Endothelial cell of umbilical vein (primary cell): ENCODE data around the gene ASB13. TPM values are rescaled to one million over a fixed set of nuclear protein-coding genes. Genes with fewer than 3 reads are reported as not detected.

ENCODE experiments used
- BruUV-seq: library from RNA; stranded (reverse); fragments of 400-500 nt; replicated peaks from 2 replicates; lab custom pipeline; 2021; lab: Mats Ljungman, UMichigan
- CTCF ChIA-PET: fragments of 300-600, 350-600 bp; sonication (Branson Sonifier 250); formaldehyde crosslinking; loops from one replicate; lab custom pipeline; 2021; ENCODE audit warnings: antibody characterized with exemption, inconsistent platforms; lab: Charles Lee
- POLR2A ChIA-PET: fragments of 300-600, 350-600 bp; sonication (Branson Sonifier 250); formaldehyde crosslinking; loops from one replicate; lab custom pipeline; 2021; ENCODE audit warnings: antibody characterized with exemption, inconsistent platforms; lab: Charles Lee
- DNase-seq: peaks from one replicate; pipeline ENCODE4 v3.0.0-alpha.2; 2011; ENCODE audit warnings: low read depth, low spot score
- FAIRE-seq: peaks from 2 replicates; lab custom pipeline; 2011; peaks lifted over from hg19 to GRCh38; lab: Jason Lieb, UNC
- H2AFZ ChIP-seq: 2 replicates; pipeline ENCODE4 v1.6.0; 2012; ENCODE audit warnings: low read depth, low read length, control low read depth, inconsistent platforms
- H3K27ac ChIP-seq: 2 replicates; pipeline ENCODE4 v1.5.1; 2011; ENCODE audit warnings: low read depth, mild to moderate bottlenecking, control low read depth, low read length, moderate library complexity; ENCODE audit not compliant: insufficient read depth
- H3K27me3 ChIP-seq, 2 experiments: 2 replicates each; pipeline versions ENCODE4 v1.6.0 to v1.6.1; 2011; ENCODE audit warnings: low read length in 2 of 2, mixed read lengths in 1 of 2; ENCODE audit not compliant: control insufficient read depth in 2 of 2, insufficient read depth in 2 of 2
- H3K36me3 ChIP-seq, 2 experiments: 2 replicates in 1 of 2; 3 replicates in 1 of 2; pipeline ENCODE4 v1.5.1; 2011; ENCODE audit warnings: low read length in 2 of 2, mild to moderate bottlenecking in 1 of 2, moderate library complexity in 1 of 2; ENCODE audit not compliant: control insufficient read depth in 2 of 2, insufficient read depth in 2 of 2; ENCODE audit errors: extremely low read depth in 1 of 2
- H3K4me1 ChIP-seq: 3 replicates; pipeline ENCODE4 v1.5.1; 2011; ENCODE audit warnings: mild to moderate bottlenecking, low read length; ENCODE audit not compliant: control insufficient read depth, insufficient read depth; ENCODE audit errors: extremely low read depth
- H3K4me2 ChIP-seq: 2 replicates; pipeline ENCODE4 v1.6.1; 2011; ENCODE audit warnings: low read length, control low read depth, mixed read lengths; ENCODE audit not compliant: insufficient read depth
- H3K4me3 ChIP-seq, 3 experiments: fragments of 200-600 bp in 1 of 3; sonication (generic), shearing (Covaris generic) in 1 of 3; replicated peaks in 1 of 3; 2 replicates each; pipeline ENCODE4 v1.5.1; 2011 to 2016; ENCODE audit warnings: control low read depth in 3 of 3, low read length in 3 of 3, mild to moderate bottlenecking in 2 of 3, inconsistent platforms in 1 of 3, low read depth in 1 of 3, moderate library complexity in 1 of 3; ENCODE audit not compliant: insufficient read depth in 1 of 3
- H3K79me2 ChIP-seq: 2 replicates; pipeline ENCODE4 v1.6.0; 2012; ENCODE audit warnings: low read length, inconsistent platforms; ENCODE audit not compliant: control insufficient read depth, insufficient read depth
- H3K9ac ChIP-seq: replicated peaks from 2 replicates; pipeline ENCODE3; 2011; ENCODE audit warnings: low read length, control low read depth; ENCODE audit not compliant: insufficient read depth; ENCODE audit errors: extremely low read depth
- H3K9me1 ChIP-seq: replicated peaks from 3 replicates; pipeline ENCODE4 v1.6.0; 2011; ENCODE audit warnings: mild to moderate bottlenecking, low read length; ENCODE audit not compliant: control insufficient read depth, insufficient read depth; ENCODE audit errors: extremely low read depth
- H3K9me3 ChIP-seq: replicated peaks from 2 replicates; pipeline ENCODE4 v1.5.1; 2012; ENCODE audit warnings: low read length, inconsistent platforms; ENCODE audit not compliant: control insufficient read depth, insufficient read depth
- H4K20me1 ChIP-seq: replicated peaks from 2 replicates; pipeline ENCODE3; 2011; ENCODE audit warnings: mild to moderate bottlenecking, low read length; ENCODE audit not compliant: control insufficient read depth, insufficient read depth; ENCODE audit errors: extremely low read depth
- CTCF ChIP-seq, 2 donors: IDR thresholded peaks; 1 replicate in 1 of 2; 2 replicates in 1 of 2; pipeline ENCODE4 v1.5.1; 2011; ENCODE audit warnings: low read length in 2 of 2, mild to moderate bottlenecking in 2 of 2, moderate library complexity in 2 of 2, control low read depth in 1 of 2, inconsistent platforms in 1 of 2, low read depth in 1 of 2; ENCODE audit not compliant: insufficient read depth in 1 of 2; ENCODE audit errors: extremely low read depth in 1 of 2
- EZH2 ChIP-seq: IDR thresholded peaks from 2 replicates; pipeline ENCODE4 v1.6.1; 2012; ENCODE audit warnings: borderline replicate concordance, low read depth, mild to moderate bottlenecking, moderate library complexity, low read length, inconsistent platforms; ENCODE audit not compliant: severe bottlenecking
- FOS ChIP-seq: IDR thresholded peaks from 2 replicates; pipeline ENCODE4 v1.6.1; 2011; ENCODE audit warnings: mild to moderate bottlenecking, low read length, moderate library complexity, borderline replicate concordance; ENCODE audit not compliant: insufficient read depth
- GATA2 ChIP-seq: IDR thresholded peaks from 2 replicates; pipeline ENCODE4 v1.7.0; 2011; ENCODE audit warnings: low read depth, mild to moderate bottlenecking, moderate library complexity, mixed read lengths, low read length; ENCODE audit not compliant: insufficient read length, insufficient read depth
- JUN ChIP-seq: IDR thresholded peaks from 2 replicates; pipeline ENCODE4 v1.6.1; 2011; ENCODE audit warnings: borderline replicate concordance, low read depth; ENCODE audit not compliant: insufficient read length, insufficient read depth
- MAX ChIP-seq: IDR thresholded peaks from 2 replicates; pipeline ENCODE4 v1.6.1; 2011; ENCODE audit not compliant: insufficient read depth, insufficient read length
- MYC ChIP-seq: IDR thresholded peaks from one replicate; pipeline ENCODE4 v1.6.1; 2011; ENCODE audit warnings: mild to moderate bottlenecking, low read depth, low read length
- POLR2A ChIP-seq: IDR thresholded peaks from 2 replicates; pipeline ENCODE4 v1.6.1; 2012; ENCODE audit warnings: low read depth, mild to moderate bottlenecking, control low read depth, low read length
- POLR2AphosphoS5 ChIP-seq: IDR thresholded peaks from 2 replicates; pipeline ENCODE4 v1.6.1; 2012; ENCODE audit warnings: low read depth, mild to moderate bottlenecking, control low read depth, low read length, moderate library complexity; ENCODE audit not compliant: insufficient read depth
- dilution Hi-C: fragments of 300-500 bp; cut with MboI; formaldehyde crosslinking; loops from one replicate; pipeline ENCODE4 v1.15.0; 2019; ENCODE audit warnings: low sequenced_read_pairs; ENCODE audit not compliant: extremely low pct_ligation_motif_present
- intact Hi-C: fragments of 100-400 bp; cut with micrococcal nuclease; formaldehyde crosslinking; loops from one replicate; pipeline ENCODE4 v1.10.0; 2022
- polyA plus RNA-seq, 4 experiments: library from polyadenylated mRNA; depleted of rRNA in 3 of 4; stranded (reverse) in 3 of 4; unstranded in 1 of 4; fragments of >200 nt; gene quantifications; 2 replicates each; pipeline versions ENCODE4 v1.2.1 to v1.2.3, GENCODE V29; 2011 to 2012; ENCODE audit warnings: missing spikeins in 1 of 4
- total RNA-seq: library from RNA; stranded (reverse); gene quantifications from 2 replicates; pipeline ENCODE4 v1.2.3, GENCODE V29; 2021

The ASB13 gene
- total and polyA plus RNA-seq, 2 donors (not counting 3 experiments of a cell fraction or from before 2014, with no cell fraction given) = 6.3 to 7.3 TPM

- FAIRE-seq (no peak), DNase-seq (no peak)
- BruUV-seq = no TSS peak
- dilution Hi-C loops (no loop called here), intact Hi-C loops (no loop called here)
- no peak overlapping the region for H3K9ac ChIP-seq
- no peaks in the 10 kb centered on the region for H3K9me3 ChIP-seq
- ChIA-PET CTCF (no interaction called here), POLR2A (no interaction called here)
- no peaks in the 10 kb centered on the region for H3K79me2 ChIP-seq
- H3K9me1 ChIP-seq = no peaks in the 10 kb centered on the region
- no peak overlapping the region for H3K27ac ChIP-seq
- no peaks in the 10 kb centered on the region for H3K4me1 ChIP-seq
- H3K4me3 ChIP-seq = no peak overlapping the region
- H2AFZ ChIP-seq = no peak overlapping the region
- TF ChIP-seq JUN (no peak), POLR2AphosphoS5 (no peak), GATA2 (no peak), POLR2A (no peak), MAX (no peak), EZH2 (no peak), FOS (no peak), MYC (no peak), CTCF (IDR thresholded peaks at IDR 0.05; ENCODE audit: extremely low read depth in 1 of 2, insufficient read depth in 1 of 2, low read depth in 1 of 2, low read length in 2 of 2) (no peak)
- H3K27me3 ChIP-seq = peaks cover 0 to 2% of the 10 kb centered on the region in 2 experiments
- H3K36me3 ChIP-seq = peaks cover 0 to 12% of the 10 kb centered on the region in 2 experiments
- H4K20me1 ChIP-seq = no peaks in the 10 kb centered on the region
- no peak overlapping the region for H3K4me2 ChIP-seq
Measured at GRCh38 chr10:5638494-5638893, 27.9 kb downstream of the ASB13 start.
